Stimulated activated CD4-positive, alpha-beta T cell treated with anti-CD3 and anti-CD28 coated beads, Interleukin-4, amount 100 ng/mL, for 4 hours (primary cell): Measurements from ENCODE around the gene KIF11.

Experiments
- DNase-seq, 2 experiments: peaks; one replicate each; pipeline ENCODE4 v3.0.0-alpha.2; 2020

Gene KIF11

GRCh38 chr10:92688927-92689662, 96.2 kb downstream of the KIF11 start:
- DNase-seq = peak in 1 of 2 experiments; percentile 8

- peak in 1 of 2 experiments; percentile 24 for DNase-seq
Measured at GRCh38 chr10:92689663-92690210, 96.8 kb downstream of the KIF11 start, which contains the start of gene HHEX. HHEX (plus strand) TSS chr10:92689955; CDS start chr10:92689987, 32 bp downstream.

DNA sequence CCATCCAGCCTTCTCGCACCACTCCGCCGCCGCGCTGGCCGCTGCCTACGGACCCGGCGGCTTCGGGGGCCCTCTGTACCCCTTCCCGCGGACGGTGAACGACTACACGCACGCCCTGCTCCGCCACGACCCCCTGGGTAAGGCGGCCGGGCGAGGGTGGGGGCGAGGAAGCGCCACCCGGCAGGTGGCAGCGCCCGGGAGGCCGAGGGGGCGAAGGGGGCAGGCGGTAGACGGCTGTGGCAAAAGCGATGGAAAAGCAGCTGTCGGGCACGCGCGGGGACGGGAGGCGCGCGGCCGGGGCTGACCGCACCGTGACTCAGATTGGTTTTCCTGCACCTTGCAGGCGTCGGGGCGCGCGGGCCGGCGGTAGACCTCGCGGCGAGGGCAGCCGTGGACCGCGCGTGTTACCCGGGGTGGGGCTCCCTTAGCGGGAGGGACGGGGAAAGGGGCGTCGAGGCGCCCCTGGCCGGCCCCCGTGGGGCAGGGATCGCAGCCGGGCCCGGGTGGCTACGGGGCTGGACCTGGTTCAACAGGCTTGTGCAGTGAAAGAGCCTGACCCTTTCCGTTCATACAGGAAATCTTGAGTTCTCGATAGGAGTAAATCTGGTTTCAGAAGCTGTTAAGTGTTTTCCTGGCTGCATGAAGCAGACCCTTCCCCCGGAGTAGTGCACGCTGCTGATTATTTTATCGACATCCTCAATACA, 97.4 kb downstream of the KIF11 start:
- peak; percentile 39 to 45 for DNase-seq

DNA sequence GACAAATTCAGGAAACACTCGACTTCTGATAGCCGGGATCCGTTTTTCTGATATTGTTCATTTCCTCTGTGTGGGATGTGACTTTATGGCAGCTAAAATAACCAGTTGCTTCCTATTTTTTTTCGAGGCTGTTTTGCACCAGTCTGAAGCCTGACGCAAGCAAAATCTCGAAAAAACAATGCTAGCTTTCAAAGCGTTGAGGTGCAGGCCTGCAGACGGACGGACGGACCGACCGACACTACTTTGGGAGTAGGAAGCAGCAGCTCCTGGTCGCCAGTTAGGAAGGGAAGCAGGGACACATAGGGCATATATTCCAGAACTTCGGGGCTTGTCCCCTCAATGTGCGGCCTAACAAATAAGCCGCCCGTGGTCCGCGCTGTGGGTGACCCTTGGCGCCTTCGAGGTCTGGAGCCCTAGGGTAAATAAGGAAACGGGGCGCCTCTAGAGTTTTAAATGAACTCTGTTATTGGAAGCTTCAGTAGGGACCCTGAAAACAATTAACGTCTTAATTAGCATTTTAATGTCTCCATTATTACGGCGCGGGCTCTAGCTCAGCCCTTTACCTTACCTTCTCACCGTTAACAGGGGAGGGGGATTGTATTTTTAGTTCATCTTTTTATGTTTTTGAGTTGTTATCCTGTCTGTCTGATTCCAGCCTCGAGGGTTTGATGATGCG, 98.1 kb downstream of the KIF11 start:
- DNase-seq = no peak

- DNase-seq = peak in 1 of 2 experiments; percentile 9
Measured at GRCh38 chr10:92691591-92692079, 98.7 kb downstream of the KIF11 start.

GRCh38 chr10:92692080-92692671, 99.2 kb downstream of the KIF11 start:
- DNase-seq = no peak

DNA sequence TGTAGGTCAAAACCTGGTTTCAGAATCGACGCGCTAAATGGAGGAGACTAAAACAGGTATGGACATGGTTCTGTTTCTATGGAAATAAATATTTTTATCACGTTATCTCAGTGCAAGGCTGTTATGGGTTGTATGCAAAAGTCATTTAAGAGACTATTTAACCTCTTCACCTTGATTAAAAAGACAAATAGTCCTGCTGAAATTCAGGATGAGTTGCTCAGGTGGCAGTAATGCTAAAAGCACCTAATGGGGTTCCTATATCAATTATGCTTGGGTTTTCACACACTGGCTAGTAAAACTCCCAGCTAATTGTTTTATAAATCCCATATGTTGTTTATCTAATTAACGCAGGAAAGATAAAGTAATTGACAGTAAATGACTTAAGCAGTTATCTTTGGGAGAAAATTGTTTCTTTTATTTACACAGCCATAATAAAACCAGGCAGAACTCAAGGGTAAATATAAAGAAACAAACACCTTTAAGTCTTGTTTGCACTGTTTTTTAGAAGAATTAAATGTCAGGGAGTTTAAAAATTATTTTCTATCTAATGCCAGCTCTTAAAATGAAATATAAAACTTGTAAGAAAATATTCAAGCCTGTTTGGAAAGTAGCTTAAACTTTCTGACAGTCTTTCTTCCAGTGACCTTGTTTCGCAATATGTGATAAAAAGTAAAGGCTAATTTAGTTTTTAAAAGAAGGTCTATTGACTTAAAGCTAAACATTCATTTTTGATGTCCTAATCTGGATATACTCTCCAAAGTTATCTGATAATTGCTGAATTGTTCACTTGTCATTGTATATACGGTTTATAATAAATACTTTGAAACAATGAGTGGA, 100.0 kb downstream of the KIF11 start:
- no peak for DNase-seq

DNA sequence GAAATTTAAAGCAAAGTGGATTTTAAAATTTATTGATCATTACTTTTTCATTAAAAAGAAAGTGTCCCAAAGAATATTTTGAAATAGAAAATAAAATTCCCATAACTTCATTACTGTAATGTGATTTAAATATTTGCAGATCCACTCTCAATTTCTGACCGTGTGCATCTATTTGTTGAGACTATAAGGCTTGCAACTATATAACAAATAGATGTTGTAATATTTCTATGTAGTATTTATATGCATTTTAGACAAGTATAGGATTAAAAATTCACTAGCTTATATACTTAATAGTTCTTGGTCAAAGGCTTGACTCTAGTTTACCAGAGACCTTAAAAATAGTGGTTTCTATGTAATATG, 100.6 kb downstream of the KIF11 start:
- DNase-seq = no peak

DNA sequence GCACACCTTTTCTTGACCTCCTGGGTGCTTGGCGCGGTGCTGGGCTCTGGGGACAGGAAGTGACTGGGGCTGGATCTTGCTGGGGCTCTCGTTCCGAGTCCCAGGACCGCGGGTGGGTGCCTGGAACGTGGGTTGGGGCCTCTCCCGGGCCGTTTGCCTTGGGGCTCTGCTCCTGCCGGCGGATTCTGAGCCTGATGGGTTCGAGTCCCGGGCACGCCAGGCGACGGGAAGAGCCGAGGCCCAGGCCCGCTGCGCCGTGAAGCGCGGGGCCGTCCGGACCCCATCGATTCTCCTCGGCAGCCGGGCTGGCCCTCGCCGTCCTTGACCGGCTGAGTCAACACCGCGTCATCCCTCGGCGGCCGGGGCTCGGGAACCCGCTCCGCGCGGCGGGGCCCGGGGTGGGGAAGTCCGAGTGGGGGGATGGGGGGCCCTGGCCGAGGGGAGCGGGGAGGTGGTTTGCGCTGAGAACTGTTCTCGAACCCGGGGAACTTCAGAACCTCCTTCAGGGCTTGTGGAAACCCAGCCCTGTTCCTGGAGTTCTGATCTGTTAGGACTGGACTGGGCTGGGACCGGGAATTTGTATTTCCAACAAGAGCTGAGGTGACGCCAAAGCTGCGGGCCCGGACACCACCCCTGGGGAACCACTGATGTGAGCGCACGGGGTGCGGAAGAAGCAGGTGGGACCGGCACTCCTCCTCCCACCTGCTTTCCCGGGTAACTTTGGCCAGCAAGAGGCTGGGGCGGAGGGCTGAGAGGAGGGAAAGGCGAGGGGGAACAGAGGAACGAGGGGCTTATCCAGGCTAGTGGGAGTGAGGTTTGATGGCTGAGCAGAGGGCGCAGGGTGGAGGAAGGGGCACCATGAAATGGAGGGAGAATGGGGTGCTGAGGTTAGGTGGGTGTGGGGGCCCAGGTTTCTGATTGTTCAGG, 103.0 kb downstream of the KIF11 start:
- DNase-seq = no peak

- DNase-seq = no peak
Measured at GRCh38 chr10:92696606-92697383, 103.9 kb downstream of the KIF11 start.

DNA sequence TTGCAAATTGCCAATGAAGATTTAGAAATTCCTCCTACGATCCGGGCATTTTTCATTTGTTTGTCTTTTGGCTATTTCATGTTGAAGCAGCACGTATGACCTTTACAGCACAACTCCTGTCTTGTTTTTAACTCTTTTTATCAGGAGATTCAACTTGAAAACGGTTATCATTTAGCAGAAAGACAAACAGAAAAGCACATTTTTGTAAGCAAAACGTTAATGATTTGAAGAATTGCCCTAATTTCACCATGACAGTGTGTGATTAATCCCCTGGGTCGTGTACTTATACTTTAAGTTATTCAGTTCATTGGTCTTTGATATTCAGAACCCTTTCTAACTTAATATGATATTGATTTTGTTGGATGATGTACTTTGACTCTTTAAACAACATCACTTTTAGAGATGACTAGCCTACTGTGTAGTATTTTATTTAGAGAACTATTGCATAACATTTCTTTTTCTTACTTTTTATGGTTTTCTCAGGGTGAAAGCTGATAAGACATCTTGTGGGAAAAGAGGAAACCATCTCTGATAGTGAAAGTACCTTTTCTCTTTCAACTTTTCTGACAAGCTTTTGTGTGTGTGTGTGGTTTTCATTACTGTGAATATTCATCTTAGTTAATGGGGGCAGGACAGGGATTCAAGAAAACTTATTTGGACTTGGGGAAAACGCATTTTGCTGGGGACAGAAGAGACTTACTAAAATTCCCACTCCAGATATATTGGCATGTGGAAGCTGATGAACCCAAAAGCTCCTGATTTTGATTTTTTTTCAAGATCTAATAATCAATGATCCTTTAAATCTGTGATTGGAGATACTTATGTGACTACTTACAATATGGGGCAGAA, 105.0 kb downstream of the KIF11 start:
- no peak for DNase-seq

DNA sequence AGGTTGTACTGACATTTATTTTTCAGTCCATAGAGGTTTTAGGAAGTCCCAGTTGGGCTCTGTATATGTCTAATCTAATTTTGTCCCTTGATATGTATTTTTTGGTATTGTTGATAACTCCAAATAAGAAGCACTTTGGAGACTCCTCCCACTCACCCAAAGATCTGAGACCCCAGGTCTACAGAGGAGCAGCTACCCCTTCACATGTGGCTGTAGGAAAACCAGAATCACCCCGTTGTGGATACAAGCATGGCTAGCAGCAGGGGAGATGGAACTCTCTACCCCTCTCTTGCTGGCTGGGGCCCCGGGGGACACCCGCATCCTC, 106.2 kb downstream of the KIF11 start:
- no peak for DNase-seq

DNA sequence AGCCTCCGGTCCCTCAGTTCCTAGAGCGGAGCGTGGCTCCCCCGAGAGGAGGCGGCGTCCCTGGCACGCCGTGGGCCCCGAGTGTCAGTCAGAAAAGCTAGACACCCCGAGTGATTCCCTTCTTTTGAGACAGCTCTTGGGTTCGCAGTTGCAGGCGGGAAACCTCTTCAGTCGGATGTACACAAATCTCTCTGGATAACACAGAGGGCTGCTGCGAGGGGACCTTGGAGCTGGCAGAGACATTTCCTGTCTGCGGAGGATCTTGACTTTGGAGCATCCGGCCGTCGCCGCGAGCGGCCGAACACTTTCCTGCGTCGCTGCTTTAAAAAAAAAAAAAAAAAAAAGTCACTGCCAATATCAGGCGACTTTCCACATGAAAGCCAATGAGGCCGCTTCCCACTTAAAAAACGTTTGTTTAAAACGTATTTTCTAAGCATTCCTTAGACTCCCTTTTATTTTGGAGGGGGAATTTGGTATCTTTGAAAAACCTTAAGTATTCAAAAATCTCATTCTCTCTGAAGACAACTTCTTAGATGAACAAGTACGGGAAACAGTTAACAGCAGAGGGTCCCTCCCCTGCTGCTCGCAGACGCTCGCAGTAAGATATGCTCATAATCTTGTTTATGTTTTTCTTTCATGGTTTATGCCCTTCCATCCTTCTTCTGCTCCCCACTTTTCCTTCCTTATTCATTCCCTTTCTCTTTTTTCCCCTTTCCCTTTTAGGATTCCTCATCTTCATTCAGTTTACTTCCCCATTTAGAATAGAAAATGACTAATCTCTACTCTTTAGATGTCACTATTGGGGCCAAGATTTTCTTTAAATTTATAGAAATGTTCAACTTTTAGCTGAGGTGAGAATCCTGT, 106.8 kb downstream of the KIF11 start:
- peak in 1 of 2 experiments; percentile 12 for DNase-seq

DNA sequence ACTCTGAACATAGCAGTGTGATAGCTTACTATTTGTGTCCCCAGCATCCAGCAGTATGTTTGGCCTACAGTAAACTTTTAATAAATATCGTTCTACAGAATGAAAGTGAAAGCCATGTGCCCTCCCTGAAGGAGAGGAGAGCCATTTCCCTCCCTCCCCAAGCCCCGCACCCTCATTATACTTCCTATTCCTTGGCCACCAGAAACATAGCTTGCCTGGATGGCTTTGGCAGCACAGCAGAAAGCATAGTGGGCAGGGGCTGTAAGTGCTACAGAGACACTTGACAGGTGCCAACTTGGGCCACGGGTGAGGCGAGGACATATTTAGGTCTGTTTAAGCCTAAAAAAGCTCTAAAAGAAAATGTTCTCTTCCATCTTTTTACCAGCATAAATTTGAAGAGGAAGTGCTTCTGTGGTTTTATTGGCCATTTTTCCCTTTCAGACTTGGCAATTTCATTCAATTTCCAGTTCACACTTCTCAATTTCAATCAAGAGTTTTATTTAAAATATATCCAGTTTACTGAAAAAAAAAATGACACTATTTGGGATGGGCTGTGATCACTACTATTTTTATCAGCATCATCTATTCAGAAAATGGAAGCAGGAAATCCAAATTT, 109.5 kb downstream of the KIF11 start:
- no peak for DNase-seq
